Fibroblast of the aortic adventitia (primary cell): ENCODE data around the gene NKX6-2. TPM values are rescaled to one million over a fixed set of nuclear protein-coding genes. Genes with fewer than 3 reads are reported as not detected.
"Not testable (repeated sequence)": the region's sequence is repeated elsewhere in the genome, so short reads cannot be mapped to it uniquely, and the experiment has no call there.

Experiments used
- DNase-seq: peaks from one replicate; pipeline ENCODE4 v3.0.0-alpha.2; 2010; ENCODE audit warnings: low read depth
- H3K4me3 ChIP-seq: 2 replicates; pipeline ENCODE4 v1.5.1; 2011; ENCODE audit warnings: low read depth, mild to moderate bottlenecking, control low read depth, low read length, moderate library complexity
- total RNA-seq: library from RNA; depleted of rRNA; stranded (reverse); fragments of >200 nt; gene quantifications from 2 replicates; pipeline ENCODE4 v1.2.3, GENCODE V29; 2012; ENCODE audit warnings: low replicate concordance
- TF ChIP-seq, protein P1 (sequence below): IDR thresholded peaks from 2 replicates; pipeline ENCODE4 v1.5.1; 2011; ENCODE audit warnings: mild to moderate bottlenecking, low read length, control low read depth, inconsistent platforms; ENCODE audit not compliant: insufficient read depth

Gene NKX6-2
- total RNA-seq, 1 donor: not detected

DNA sequence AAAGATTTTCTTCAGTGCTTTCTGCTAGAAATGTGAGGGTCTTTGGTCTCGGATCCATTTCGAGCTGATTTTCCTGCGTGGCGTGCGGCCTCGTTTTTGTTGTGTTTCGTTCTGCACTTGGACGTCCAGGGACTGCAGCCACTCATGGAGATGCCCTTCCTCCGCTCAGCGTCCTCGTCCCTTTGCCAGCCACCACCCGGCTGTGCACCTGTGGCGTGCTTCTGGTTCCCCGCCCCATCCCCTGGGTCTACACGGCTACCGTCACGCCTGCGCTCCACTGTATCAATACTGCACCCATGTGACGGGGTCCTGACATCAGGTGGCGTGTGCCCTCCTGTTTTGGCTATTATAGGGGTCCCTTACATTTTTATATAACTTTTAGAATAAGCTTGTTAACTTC is 42.7 kb upstream of the NKX6-2 start:
- no peak overlapping the region for H3K4me3 ChIP-seq
- no peak for DNase-seq

GRCh38 chr10:132827861-132828539 is 42.1 kb upstream of the NKX6-2 start:
- no peak overlapping the region for H3K4me3 ChIP-seq
- DNase-seq: no peak
- TF ChIP-seq, protein P1, sequence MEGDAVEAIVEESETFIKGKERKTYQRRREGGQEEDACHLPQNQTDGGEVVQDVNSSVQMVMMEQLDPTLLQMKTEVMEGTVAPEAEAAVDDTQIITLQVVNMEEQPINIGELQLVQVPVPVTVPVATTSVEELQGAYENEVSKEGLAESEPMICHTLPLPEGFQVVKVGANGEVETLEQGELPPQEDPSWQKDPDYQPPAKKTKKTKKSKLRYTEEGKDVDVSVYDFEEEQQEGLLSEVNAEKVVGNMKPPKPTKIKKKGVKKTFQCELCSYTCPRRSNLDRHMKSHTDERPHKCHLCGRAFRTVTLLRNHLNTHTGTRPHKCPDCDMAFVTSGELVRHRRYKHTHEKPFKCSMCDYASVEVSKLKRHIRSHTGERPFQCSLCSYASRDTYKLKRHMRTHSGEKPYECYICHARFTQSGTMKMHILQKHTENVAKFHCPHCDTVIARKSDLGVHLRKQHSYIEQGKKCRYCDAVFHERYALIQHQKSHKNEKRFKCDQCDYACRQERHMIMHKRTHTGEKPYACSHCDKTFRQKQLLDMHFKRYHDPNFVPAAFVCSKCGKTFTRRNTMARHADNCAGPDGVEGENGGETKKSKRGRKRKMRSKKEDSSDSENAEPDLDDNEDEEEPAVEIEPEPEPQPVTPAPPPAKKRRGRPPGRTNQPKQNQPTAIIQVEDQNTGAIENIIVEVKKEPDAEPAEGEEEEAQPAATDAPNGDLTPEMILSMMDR: no peak

More for the DNA sequence above, 42.7 kb upstream of the NKX6-2 start:
- TF ChIP-seq, protein P1: no peak

DNA sequence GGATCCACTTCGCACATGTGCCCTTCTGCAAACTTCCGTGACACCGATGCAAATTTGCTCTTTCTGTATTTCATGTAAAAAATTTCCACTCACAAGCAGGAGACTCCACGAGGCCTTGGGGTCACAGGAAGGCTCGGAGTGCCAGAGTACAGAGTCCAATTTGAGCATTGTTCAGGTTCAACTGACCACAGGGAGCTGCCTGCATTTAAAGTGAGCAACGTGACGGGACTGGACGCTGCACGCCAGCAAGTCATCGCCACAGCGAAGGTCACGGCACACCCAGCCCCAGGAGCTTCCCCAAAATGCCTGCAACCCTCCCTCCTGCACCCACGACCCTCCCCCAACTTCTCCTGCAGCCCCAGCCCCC is 41.5 kb upstream of the NKX6-2 start:
- no peak overlapping the region for H3K4me3 ChIP-seq
- TF ChIP-seq, protein P1: no peak
- DNase-seq: no peak

DNA sequence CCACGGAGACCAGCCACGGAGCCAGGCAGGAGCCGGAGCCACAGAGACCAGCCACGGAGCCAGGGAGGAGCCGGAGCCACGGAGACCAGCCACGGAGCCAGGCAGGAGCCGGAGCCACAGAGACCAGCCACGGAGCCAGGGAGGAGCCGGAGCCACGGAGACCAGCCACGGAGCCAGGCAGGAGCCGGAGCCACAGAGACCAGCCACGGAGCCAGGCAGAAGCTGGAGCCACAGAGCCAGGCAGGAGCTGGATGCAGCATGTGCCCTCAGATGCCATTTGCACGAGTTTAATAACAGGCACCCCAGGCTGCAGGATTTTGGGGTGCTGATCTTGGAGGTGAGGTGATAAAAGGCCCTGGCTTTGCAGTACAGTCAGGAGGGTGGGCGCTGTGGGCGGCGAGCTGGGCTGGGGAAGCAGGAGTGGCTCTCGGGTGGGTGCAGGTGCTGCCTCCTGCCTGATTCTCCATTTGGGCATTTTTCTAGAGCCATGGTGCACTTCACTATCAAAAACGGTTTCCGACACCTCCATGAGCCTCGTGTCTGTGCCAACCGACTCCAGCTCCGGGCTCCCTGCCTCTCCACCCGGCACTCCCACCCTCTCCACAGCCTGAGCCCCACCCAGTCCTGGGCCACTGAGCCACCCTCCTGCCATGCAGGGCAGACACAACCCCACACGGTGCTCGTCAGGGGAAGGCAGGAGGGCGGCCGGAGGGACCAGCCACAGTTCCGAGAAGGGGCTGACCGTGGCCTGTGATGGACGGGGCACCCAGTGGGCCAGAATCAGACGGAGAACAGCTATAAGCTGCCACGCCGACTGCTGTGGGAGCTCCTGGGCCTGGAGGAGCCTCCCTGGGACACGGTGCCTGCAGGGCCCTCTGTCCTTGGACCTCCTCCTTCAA is 40.8 kb upstream of the NKX6-2 start:
- no peak overlapping the region for H3K4me3 ChIP-seq
- no peak for DNase-seq
- TF ChIP-seq, protein P1: no peak

GRCh38 chr10:132825783-132826523 is 40.0 kb upstream of the NKX6-2 start:
- H3K4me3 ChIP-seq, DNase-seq: not testable (repeated sequence)

DNA sequence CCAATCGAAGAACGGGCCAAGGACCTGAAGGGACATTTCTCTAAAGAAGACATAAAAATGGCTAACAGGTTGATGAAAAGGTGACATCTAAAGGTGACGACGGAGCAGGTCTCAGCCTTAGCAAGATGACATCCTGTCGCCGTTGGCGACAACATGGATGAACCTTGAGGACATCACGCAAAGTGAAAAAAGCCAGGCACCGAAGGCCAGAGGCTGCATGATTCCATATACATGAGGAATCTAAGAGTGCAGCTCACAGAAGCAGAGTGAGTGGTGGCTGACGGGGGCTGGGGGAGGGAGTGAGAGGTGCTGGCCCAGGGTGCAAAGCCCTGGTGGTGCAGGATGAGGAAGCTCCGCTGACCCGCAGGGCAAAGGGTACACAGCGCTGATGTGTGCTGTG is 34.1 kb upstream of the NKX6-2 start:
- no peak overlapping the region for H3K4me3 ChIP-seq
- TF ChIP-seq, protein P1: no peak
- no peak for DNase-seq
